Activated CD4-positive, alpha-beta T cell treated with anti-CD3 and anti-CD28 coated beads, Interleukin-2, amount 50 U/mL, for 24 hours (primary cell): Measurements from ENCODE around the gene VWA2.

ENCODE experiments used
- DNase-seq, 2 donors: peaks; one replicate each; pipeline ENCODE4 v3.0.0-alpha.2; 2020; ENCODE audit warnings: low read depth in 1 of 2, low spot score in 1 of 2

VWA2 gene

GRCh38 chr10:114274616-114275453 is 35.8 kb downstream of the VWA2 start:
- no peak for DNase-seq

DNA sequence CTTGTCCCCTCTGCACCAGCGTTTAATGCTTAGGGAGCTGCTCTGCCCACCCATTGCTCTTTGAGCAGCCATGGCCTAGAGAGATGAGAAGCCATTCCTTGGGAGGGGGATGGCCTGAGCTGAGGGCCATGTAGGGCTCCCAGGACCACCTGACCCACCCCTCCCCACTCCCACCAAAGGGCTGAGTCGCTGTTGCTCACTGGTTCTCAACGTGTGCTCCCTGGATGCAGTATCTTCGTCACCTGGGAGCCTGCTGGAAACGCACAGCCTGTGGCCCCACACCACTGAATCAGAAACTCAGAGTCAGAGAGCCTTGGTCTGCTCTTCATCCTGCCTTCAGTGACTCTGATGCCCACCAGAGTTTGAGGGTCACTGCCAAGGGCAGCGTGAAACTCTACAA is 37.0 kb downstream of the VWA2 start:
- no peak for DNase-seq

DNA sequence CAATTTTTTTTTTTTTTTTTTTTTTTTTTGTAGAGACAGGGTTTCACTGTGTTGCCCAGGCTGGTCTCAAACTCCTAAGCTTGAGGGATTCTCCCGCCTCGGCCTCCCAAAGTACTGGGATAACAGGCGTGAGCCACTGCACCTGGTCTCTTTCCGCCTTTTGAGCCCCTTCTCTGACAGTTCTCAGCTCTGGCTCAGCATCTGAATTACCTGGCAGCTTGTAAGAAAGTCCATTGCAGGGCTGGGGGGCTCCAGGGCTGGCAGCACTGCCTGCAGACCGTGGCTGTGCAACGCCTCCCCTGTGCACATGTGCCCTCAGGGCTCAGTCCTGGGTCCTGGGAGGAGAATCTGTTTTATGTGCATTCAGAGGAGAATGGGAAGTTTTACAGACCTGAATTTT is 37.6 kb downstream of the VWA2 start:
- DNase-seq, result no peak

DNA sequence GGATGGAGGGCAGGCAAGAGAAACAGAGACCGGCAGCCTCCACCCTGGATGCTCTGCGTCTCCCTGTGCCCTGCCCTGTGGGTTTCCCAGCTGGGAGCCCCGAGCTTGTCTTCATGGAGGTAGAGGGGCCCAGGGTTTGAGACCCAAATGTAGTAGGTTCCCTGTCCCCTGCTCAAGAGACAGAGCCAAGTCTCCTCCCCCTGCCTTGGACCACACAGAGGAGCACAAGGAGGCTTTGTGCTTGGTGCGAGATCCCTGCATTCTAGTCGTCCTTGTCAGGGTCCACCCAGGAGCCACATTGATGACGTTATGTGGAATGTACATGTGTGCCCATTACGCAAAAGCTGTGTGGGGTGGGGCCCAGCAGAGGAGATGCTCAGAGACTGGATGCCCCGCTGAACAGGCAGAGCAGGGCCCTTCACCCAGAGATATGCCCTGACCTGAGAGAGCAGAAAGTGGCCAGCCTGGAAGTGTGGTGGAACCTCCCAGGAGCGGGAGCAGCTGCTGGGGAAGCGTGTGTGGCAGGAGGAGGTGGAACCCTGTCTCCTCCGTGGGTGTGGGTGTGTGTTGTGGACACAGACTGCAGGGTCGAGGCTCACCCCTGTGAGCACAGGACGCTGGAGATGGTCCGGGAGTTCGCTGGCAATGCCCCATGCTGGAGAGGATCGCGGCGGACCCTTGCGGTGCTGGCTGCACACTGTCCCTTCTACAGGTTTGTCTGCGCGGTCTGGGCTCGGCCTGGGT is 39.3 kb downstream of the VWA2 start:
- no peak for DNase-seq

DNA sequence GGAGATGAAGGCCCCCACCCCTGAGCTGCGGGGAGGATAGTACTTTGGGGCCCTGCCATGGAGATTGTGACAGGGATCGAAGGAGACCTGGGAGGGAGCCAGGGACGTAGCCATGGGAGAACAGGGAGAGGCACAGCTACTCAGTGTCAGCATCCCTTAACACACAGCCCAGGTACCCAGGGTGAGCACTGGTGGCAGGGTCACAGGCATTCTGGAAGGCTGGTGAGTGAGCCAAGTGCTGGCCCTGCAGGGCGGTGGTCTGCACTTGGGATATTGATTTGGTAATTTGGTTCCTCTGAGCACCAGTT is 39.8 kb downstream of the VWA2 start:
- no peak for DNase-seq

DNA sequence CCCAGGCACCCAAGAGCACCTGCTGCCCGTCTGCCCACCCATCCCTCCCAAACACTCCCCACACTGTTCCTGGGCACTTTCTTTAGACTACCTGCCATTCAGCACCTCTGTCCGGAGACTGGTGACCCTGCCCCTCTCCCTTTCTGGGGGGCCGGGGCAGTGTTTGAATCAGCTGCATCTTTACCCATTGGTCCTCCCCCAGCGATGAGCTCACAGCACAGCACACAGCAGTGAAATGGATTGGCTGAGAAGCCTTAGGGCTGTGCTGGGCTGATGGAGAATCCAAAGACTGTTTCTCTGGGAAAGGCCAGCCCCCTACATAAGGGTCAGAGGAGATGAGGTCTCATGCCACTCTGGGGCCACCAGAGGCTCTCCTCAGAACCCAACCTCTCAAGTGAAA is 40.2 kb downstream of the VWA2 start:
- no peak for DNase-seq

- no peak for DNase-seq
Measured at GRCh38 chr10:114279901-114280644, 41.0 kb downstream of the VWA2 start.

DNA sequence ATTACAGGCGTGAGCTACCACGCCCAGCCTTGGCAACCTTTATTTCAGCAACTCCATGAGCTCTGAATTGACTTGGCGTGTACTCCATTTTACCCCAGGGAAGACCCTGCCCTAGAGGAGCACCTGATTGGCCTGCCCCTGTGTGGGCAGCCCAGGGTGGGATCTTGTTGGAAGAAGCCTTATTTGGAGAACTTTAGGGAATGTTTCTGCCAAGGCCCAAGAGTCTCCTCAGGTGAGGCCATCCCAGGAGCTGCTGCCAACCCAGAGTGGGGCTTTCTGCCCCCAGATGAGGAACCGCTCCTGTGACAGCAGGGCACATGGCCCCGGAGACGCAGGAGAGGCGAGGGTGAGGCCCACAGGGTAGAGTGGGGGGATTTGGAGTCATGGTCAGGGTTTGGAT is 42.0 kb downstream of the VWA2 start:
- no peak for DNase-seq

DNA sequence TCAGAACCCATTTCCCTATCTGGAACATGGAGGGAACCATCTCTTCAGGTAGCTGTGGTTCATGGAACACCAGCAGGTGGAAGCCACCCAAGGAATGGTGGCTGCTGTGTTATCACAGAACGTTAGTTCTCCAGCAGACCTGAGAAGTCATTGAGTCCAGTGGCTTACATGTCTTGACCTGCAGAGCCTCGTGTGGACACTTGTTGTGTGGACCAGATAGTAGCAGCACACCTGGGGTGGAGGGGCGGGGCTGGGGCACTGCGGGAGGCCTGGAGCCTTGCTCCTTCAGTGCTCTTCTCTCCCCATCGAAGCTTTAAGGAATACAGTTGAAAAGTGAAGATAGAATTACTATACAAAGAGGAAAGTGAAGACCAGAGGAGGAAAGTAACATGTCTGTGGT is 42.4 kb downstream of the VWA2 start:
- DNase-seq, result no peak

DNA sequence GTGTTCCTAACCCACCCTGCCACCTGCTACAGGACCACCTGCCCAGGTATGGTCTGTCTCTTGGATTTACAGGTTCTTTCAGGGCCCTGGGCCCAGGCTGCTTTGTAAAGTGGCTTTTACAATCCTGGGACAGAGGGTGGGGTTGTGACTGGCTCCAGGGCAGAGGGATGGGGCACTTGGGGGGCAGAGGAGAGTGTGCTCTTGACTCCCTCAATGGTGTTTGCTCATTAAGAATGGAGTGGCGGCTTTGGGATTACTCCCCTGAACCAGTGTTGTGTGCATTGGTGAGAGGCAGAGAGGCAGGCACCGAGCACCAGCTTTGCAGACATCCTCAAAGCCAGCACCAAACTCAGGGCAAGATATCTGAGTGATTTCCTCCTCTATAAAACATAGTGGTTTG is 43.5 kb downstream of the VWA2 start:
- no peak for DNase-seq

DNA sequence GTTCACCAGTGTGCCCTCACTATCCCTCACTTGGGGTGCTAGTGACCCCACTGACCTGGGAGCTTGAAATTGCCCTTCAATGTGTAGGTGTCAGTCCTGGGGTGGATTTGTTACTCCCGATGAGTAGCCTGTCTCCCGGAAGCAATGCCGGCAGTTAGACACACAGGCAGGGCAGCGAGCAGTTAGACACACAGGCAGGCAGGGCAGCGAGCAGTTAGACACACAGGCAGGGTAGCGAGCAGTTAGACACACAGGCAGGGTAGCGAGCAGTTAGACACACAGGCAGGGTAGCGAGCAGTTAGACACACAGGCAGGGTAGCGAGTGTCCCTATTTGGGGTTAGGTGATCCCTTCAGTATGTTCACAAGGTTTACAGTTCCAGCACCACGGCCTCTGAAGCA is 44.0 kb downstream of the VWA2 start:
- no peak for DNase-seq

DNA sequence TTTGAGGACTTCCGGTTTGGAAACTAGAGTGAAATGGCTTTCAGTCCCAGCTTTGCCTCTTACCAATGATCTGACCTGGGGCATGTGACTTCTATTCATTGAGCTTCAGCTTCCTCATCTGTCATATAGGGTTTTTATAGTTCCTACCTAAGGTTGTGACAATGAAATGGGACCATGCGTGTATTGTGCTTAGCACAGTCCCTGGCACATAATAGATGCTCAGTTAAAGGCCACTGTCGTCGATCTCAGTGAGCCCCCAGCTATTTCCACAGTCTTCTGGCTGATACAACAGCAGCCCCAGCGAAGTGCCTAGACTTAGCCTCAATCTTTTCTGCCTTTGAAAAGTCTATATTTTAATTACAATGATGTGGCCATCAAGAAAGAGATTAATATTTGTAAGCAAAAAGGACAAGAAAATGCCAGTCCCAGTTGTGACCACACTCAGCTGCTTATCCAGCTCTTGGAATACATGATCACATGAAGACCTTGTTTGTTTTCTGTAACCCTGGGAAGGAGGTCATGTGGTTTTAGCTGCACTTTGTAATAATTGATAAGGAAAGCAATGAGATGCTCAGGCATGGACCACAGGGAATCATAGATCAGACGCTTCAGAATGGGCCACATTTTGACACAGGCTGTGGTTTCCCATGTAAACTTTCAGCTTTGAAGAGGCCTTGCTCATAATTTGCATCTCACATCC is 44.6 kb downstream of the VWA2 start:
- DNase-seq, result no peak

- no peak for DNase-seq
Measured at GRCh38 chr10:114284346-114285071, 45.5 kb downstream of the VWA2 start.

- DNase-seq, result no peak
Measured at GRCh38 chr10:114285961-114286441, 46.9 kb downstream of the VWA2 start.

DNA sequence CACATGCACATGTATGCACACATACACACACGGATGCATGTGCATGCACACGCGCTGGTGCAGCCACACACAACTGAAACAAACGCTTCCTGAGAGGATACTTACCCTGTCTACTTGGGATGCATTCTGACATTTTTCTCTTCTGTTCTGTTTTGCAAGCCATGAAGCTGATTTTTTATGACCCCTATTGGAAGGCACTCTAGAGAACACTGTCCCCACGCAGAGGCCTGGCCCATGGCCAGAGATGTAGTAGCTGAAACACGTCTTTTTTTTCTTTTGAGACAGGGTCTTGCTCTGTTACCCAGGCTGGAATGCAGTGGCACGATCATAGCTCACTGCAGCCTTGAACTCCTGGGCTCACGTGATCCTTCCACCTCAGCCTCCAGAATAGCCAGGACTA is 47.9 kb downstream of the VWA2 start:
- no peak for DNase-seq

DNA sequence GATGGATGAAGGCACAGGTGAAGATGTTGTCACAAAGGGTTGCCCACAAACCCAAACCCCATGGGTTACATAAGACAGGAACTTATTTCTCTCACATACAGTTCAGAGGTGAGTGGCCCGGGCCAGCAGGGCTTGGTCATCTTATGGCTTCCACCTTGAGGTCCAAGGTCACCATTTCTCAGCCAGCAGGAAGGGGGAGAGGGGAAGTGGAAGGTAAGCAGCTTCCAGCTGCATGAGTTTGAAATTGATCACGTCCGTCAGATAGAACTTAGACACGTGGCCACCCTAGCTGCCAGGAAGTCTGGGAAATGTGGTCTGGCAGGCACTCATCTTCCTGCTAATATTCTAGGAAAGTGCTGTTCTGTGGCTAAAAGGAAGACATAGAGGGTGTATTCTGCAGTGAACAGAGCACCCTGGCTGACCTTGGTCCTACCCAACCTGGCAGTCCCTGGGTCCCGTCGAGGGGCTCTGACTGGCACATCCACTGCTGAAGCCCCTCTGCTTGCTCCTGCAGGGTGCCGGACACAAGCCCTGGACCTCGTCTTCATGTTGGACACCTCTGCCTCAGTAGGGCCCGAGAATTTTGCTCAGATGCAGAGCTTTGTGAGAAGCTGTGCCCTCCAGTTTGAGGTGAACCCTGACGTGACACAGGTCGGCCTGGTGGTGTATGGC is 49.5 kb downstream of the VWA2 start:
- no peak for DNase-seq

DNA sequence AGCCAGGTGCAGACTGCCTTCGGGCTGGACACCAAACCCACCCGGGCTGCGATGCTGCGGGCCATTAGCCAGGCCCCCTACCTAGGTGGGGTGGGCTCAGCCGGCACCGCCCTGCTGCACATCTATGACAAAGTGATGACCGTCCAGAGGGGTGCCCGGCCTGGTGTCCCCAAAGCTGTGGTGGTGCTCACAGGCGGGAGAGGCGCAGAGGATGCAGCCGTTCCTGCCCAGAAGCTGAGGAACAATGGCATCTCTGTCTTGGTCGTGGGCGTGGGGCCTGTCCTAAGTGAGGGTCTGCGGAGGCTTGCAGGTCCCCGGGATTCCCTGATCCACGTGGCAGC is 50.0 kb downstream of the VWA2 start:
- DNase-seq, result no peak

DNA sequence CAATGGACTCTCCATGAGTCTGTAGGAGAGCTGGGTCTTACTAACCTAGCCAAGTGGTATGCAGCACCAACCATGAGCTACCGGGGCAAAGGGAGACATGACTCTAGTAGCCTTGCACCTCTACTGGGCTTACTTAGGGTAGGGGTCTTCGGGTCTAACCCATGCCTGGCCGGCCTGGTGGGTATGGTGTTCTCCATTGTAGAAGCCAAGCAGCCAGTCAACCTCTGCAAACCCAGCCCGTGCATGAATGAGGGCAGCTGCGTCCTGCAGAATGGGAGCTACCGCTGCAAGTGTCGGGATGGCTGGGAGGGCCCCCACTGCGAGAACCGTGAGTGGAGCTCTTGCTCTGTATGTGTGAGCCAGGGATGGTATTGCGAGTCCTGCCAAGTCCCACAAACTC is 51.0 kb downstream of the VWA2 start:
- no peak for DNase-seq

GRCh38 chr10:114291076-114291475 is 52.0 kb downstream of the VWA2 start:
- DNase-seq, result no peak

DNA sequence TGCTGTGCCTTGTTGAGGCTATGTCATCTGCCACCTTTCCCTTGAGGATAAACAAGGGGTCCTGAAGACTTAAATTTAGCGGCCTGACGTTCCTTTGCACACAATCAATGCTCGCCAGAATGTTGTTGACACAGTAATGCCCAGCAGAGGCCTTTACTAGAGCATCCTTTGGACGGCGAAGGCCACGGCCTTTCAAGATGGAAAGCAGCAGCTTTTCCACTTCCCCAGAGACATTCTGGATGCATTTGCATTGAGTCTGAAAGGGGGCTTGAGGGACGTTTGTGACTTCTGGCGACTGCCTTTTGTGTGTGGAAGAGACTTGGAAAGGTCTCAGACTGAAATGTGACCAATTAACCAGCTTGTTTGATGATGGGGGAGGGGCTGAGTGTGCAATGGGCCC is 52.5 kb downstream of the VWA2 start:
- DNase-seq, result no peak
